Activated CD8-positive, alpha-beta memory T cell treated with anti-CD3 and anti-CD28 coated beads, Interleukin-2, amount 50 U/mL, for 24 hours (primary cell): ENCODE results near the gene WDR4.
"Not testable (repeated sequence)": the region's sequence is repeated elsewhere in the genome, so short reads cannot be mapped to it uniquely, and the experiment has no call there.

Source experiments
- DNase-seq: peaks from one replicate; pipeline ENCODE4 v3.0.0-alpha.2; 2020; ENCODE audit errors: extremely low read depth

Gene WDR4

GRCh38 chr21:42815217-42815616 lies 64.1 kb downstream of the WDR4 start:
- DNase-seq: no peak

DNA sequence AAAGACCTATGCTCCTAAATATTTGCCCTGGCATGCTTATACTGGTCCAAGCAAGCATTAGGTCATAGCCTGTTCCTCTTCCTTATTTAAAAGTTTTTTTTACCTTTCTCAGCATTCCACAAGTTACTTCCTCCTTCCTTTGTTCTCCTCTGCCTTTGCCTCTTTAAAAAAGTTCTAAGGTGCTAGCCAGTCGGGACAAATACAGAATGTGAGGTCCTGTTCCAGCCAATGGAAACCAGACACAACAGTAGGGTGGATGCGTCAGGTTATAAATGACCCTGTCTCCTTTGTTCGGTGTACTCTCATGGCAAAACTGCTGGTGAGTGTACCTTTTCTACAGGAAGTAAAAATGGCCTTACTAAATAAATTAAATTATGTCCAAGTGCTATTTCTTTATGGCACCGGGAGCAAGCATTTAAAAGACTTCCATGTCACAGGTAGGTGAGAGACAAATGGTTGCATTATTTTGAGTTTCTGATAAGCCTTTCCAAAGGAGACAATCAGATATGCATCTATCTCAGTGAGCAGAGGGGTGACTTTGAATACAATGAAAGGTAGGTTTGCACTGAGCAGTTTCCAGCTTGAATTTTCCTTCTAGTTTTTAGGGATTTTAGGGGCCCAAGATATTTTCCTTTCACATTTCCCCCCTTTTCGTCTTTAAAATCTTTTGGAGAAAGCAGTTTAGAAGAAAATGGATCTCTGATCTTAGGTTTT lies 66.7 kb downstream of the WDR4 start:
- not testable (repeated sequence) for DNase-seq

GRCh38 chr21:42811960-42812359 lies 67.4 kb downstream of the WDR4 start:
- no peak for DNase-seq

GRCh38 chr21:42809577-42810475 lies 69.5 kb downstream of the WDR4 start:
- no peak for DNase-seq

DNA sequence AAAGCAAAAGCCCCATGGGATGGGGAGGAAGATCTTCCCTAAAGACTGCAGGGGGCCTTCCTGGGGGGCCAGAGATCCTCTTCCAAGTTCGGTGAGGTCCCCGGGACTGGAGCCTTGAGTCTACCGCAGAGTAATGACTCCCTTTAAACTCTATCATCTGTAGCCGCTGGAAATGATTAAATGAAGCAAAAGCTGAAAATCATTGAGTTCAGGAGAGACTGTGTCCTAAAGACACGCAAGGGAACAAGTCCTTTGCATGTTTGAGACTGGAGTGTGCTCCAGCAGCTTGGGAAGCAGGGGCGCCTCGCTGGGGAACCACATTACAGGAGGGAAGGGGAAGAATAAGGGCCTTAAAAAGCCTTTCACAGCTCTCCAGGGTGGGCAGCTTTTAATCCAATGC lies 70.2 kb downstream of the WDR4 start:
- no peak for DNase-seq

DNA sequence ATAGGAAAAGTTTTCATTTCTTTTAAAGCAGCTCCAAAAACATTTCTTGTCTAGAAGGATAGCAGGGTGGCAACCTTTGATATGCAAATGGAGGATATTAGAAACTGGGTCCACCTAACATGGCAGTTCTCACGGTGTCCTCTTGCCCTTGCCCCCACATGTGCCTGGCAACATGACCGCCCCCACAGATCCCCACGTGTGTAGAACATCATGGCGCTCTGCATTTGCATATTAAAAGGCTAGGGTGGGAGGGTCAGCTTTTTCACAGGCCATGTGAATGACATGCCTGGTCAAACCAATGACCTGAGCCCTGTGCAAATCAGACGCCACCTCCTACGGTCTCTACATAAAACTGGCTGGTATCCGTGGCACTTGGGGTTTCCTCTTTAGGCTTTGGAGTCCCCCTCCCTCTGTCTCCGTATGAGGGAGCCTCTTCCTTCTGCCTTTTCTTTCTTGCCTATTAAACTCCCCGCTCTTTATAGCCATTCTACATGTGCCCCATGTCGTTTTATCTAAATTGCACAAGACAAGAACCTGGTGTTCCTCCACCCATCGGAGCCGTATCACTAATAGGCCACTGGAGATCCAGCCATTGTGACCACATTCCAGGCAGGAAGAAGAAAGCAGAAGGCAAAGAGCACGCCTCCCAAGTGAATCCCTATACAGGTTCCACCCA lies 71.3 kb downstream of the WDR4 start:
- DNase-seq: no peak

- DNase-seq: not testable (repeated sequence)
Observed at GRCh38 chr21:42807293-42807895, 71.9 kb downstream of the WDR4 start.

DNA sequence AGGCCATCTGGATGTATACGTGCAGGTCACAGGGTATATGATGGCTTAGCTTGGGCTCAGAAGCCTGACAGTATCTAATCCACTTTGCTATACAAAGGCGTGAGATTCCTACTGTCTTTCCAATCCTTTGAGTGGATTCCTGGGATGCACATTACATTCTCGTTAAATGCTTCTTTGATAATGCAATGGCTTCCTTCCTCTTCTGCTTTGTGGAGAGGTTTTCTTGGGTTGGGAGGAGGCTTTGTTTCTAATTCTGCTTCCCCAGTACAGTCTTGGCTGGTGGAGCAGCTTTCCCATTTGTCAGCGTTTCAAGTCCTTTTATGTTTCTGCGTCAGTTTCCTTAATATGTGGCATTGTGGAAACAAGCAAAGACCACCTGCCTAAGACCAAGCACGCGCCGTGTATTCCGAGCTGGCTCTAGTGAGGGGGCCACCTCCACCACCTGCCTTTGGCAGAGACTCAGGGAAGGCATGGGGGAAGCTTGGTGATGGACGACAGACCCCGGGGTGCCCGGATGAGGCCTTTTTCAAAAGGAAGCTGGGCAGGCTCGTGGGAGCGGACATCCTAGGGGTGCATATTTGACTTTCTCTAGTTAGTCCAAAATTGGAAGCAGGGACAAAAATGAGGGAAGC lies 72.7 kb downstream of the WDR4 start:
- no peak for DNase-seq

DNA sequence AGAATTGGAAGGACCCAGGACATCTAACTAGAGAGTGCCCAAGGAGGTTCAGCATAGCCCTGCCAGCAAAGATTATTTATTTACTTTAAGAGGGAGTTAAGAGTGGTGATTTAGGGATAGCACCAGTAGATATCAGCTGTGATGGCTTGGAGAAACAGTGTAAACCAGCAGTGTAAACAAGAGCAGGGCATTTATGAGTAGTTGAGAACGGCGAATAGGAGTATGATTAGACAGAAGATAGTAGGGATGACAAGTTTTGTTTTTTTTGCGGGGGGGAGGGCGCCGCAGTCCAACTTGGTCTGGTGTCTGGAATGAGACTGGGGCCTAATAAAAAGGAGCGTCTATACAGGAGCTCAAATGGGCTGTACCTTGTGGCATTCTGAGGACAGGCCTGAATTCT lies 77.7 kb downstream of the WDR4 start:
- not testable (repeated sequence) for DNase-seq

DNA sequence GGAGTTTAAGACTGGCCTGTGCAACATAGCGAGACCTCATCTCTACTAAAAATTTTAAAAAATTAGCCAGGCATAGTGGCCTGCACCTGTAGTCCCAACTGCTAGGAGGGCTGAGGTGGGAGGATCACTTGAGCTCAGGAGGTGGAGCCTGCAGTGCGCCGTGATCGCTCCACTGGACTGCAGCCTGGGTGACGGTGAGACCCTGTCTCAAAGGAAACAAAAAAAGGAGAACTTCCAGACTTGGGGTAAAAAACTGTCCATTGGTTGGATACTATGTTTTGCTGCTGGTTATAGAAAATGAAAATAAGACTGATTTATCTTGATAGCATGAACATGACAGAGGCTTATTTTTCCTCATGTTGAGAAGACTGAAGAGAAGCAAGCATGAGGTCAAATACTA lies 79.4 kb downstream of the WDR4 start:
- no peak for DNase-seq

DNA sequence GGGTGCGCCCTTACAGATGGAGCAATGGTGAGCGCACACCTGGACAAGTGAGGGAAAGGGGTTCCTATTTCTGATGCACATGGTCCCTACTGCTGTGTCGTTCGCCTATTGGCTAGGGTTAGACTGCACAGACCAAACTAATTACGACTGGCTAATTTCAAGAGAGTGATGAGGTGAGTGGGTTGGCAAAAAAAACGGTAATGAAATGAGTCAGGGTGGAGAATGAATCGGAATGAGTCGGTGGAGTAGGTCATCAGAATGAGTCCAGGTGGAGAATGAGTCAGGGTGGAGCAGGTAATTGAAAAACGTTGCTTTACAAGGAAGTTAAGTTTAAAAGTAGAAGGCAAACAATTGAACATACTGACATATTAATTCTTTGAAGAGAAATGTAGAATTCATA lies 79.8 kb downstream of the WDR4 start:
- no peak for DNase-seq
